GM23338 (cell line): ENCODE results near the gene DNAJA3. TPM values are rescaled to one million over a fixed set of nuclear protein-coding genes. Genes with fewer than 3 reads are reported as not detected.
A peak's percentile ranks its signal among the peaks of the same experiment; 100 is the strongest.

Experiments
- ATAC-seq: fragments of 200-7000 bp; cut with Tn5 transposase; 3 replicates; pipeline ENCODE4 v1.9.1; 2020
- DNase-seq: peaks from one replicate; pipeline ENCODE4 v3.0.0-alpha.2; 2015; ENCODE audit warnings: low spot score
- H2AFZ ChIP-seq: fragments of 200-600 bp; sonication (generic); 2 replicates; pipeline ENCODE4 v1.8.0; 2016; ENCODE audit warnings: antibody characterized with exemption, mild to moderate bottlenecking, moderate library complexity
- H3F3A ChIP-seq: fragments of 200-600 bp; sonication (generic); replicated peaks from 2 replicates; pipeline ENCODE4 v1.8.0; 2017; ENCODE audit warnings: antibody characterized with exemption, mixed run types, low read depth
- H3K27ac ChIP-seq: fragments of 200-600 bp; sonication (generic); 2 replicates; pipeline ENCODE4 v1.6.1; 2016; ENCODE audit warnings: low read depth
- H3K27me3 ChIP-seq: fragments of 200-600 bp; sonication (generic); 2 replicates; pipeline ENCODE4 v1.8.0; 2016; ENCODE audit warnings: mild to moderate bottlenecking, mixed run types, moderate library complexity; ENCODE audit not compliant: insufficient read depth
- H3K36me3 ChIP-seq: fragments of 200-600 bp; sonication (generic); 2 replicates; pipeline ENCODE4 v1.8.0; 2016; ENCODE audit warnings: mild to moderate bottlenecking; ENCODE audit not compliant: insufficient read depth
- H3K4me1 ChIP-seq: fragments of 200-600 bp; sonication (generic); 2 replicates; pipeline ENCODE4 v1.8.0; 2016; ENCODE audit warnings: mild to moderate bottlenecking, moderate library complexity; ENCODE audit not compliant: insufficient read depth
- H3K4me2 ChIP-seq: fragments of 200-600 bp; sonication (generic); 2 replicates; pipeline ENCODE4 v1.7.1; 2017; ENCODE audit warnings: mixed run types
- H3K4me3 ChIP-seq: fragments of 200-600 bp; sonication (generic); 2 replicates; pipeline ENCODE4 v1.6.1; 2016; ENCODE audit warnings: mixed run types
- H3K79me2 ChIP-seq: fragments of 200-600 bp; sonication (generic); replicated peaks from 2 replicates; pipeline ENCODE4 v1.8.0; 2017; ENCODE audit warnings: mild to moderate bottlenecking; ENCODE audit not compliant: insufficient read depth
- H3K9me2 ChIP-seq: fragments of 200-600 bp; sonication (generic); 2 replicates; pipeline ENCODE4 v1.8.0; 2017; ENCODE audit not compliant: insufficient read depth
- H4K20me1 ChIP-seq: fragments of 200-600 bp; sonication (generic); replicated peaks from 2 replicates; pipeline ENCODE4 v1.8.0; 2017; ENCODE audit warnings: mild to moderate bottlenecking; ENCODE audit not compliant: insufficient read depth
- H3K27ac Mint-ChIP-seq: 2 replicates; pipeline ENCODE4 v1.8.0; 2020; ENCODE audit warnings: inconsistent platforms, mild to moderate bottlenecking, moderate library complexity, mixed read lengths
- H3K27me3 Mint-ChIP-seq: 3 replicates; pipeline ENCODE4 v1.8.0; 2022; ENCODE audit warnings: low read depth, mild to moderate bottlenecking, moderate library complexity, mixed read lengths, inconsistent platforms; ENCODE audit not compliant: insufficient read depth, poor library complexity
- H3K36me3 Mint-ChIP-seq: 3 replicates; pipeline ENCODE4 v1.8.0; 2021; ENCODE audit warnings: low read depth, mild to moderate bottlenecking, inconsistent platforms, moderate library complexity, mixed read lengths
- H3K4me1 Mint-ChIP-seq: 3 replicates; pipeline ENCODE4 v1.8.0; 2020; ENCODE audit warnings: mild to moderate bottlenecking, inconsistent platforms, mixed read lengths
- H3K4me3 Mint-ChIP-seq: 3 replicates; pipeline ENCODE4 v1.8.0; 2021; ENCODE audit warnings: moderate library complexity, mild to moderate bottlenecking, inconsistent platforms, mixed read lengths
- H3K9me3 Mint-ChIP-seq: 3 replicates; pipeline ENCODE4 v1.8.0; 2020; ENCODE audit warnings: moderate library complexity, mild to moderate bottlenecking, inconsistent platforms, mixed read lengths
- EZH2phosphoT487 ChIP-seq: fragments of 200-600 bp; sonication (generic); IDR thresholded peaks from one replicate; pipeline ENCODE4 v1.8.1; 2018; ENCODE audit warnings: antibody characterized with exemption; ENCODE audit not compliant: unreplicated experiment
- polyA plus RNA-seq: library from polyadenylated mRNA; unstranded; fragments of >200 nt; fragmentation: Nextera tagmentation; extraction: Ambion mirVana; gene quantifications from 2 replicates; pipeline ENCODE4 v1.2.1, GENCODE V29; 2016
- total RNA-seq: library from RNA; depleted of rRNA; stranded (reverse); fragments of >200 nt; shearing (Covaris generic); gene quantifications from 2 replicates; pipeline ENCODE4 v1.2.3, GENCODE V29; 2014
- TF ChIP-seq, protein P1 (sequence below): fragments of 250-450 bp; sonication (Bioruptor Pico); IDR thresholded peaks from 2 replicates; pipeline ENCODE4 v1.5.0; 2020; ENCODE audit warnings: mild to moderate bottlenecking, moderate library complexity
- TF ChIP-seq, protein P2 (sequence below), 2 experiments: fragments of 200-600 bp in 1 of 2; sonication (generic) in 1 of 2; conservative IDR thresholded peaks; 2 replicates each; pipeline versions ENCODE4 v1.5.1 to v1.6.1; 2016 to 2017; ENCODE audit warnings: antibody characterized with exemption in 2 of 2, low read depth in 2 of 2, mild to moderate bottlenecking in 2 of 2, moderate library complexity in 1 of 2

DNAJA3 gene
- total and polyA plus RNA-seq, 2 experiments from 2014 or later: 56.3 to 75.5 TPM

DNA sequence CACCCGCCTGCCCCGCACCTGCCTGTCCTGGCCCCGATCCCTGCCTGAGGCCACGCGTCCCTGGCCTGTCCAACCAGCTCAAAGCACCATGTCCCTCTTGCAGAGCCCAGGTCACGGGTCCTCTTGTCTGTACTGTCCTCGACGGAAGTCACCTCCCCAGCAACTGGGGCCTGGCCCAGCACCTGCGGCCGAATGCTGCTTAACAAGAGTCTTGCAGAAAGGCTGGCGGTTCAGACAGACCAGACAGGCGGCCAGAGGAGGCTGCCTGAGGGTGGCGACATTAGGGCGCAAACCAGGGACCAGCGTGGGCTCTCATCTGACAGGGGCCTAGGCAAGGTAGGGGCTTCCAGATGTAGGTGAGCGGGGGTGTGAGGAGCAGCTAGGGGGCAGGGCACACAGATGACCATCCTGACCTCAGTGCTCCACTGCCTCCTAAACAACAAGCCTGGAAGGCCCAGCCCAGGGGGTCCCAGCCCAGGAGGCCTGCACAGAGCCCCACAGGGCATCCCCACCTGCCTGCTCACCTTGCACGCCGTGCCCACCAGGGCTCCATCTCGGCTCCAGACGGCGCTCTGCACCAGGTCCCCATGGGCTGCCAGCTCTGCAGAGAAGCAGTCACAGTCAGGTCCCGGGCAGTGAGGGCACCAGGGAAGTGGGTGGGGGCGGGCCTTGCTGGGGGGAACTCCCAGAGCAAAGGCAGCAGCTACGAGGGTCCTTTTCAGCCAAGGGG, 20.5 kb upstream of the DNAJA3 start:
- no peak for ATAC-seq
- Histone ChIP-seq H3K9me2 (no peaks in the 10 kb centered on the region), H3F3A (0 out of 2 replicates have a peak, but pooled peaks cover 5% of the 10 kb centered on the region), H3K27ac (peak overlapping the region; percentile 66; the same call in 1 of the 2 replicates), H3K36me3 (no peaks in the 10 kb centered on the region), H3K79me2 (no peaks in the 10 kb centered on the region), H3K4me3 (no peak overlapping the region), H3K27me3 (no peaks in the 10 kb centered on the region), H4K20me1 (0 out of 2 replicates have a peak, but pooled peaks cover 2% of the 10 kb centered on the region), H2AFZ (no peak overlapping the region), H3K4me1 (no peaks in the 10 kb centered on the region), H3K4me2 (no peak overlapping the region)
- Mint-ChIP-seq H3K9me3 (no peaks in the 10 kb centered on the region; the same call in 2 of the 3 replicates), H3K27me3 (peaks cover 10% of the 10 kb centered on the region), H3K4me3 (no peak overlapping the region), H3K27ac (no peak overlapping the region), H3K4me1 (peaks cover 16% of the 10 kb centered on the region), H3K36me3 (peaks cover 3% of the 10 kb centered on the region; the same call in 1 of the 3 replicates)
- no peak for DNase-seq
- TF ChIP-seq EZH2phosphoT487: no peak
- TF ChIP-seq, protein P1, sequence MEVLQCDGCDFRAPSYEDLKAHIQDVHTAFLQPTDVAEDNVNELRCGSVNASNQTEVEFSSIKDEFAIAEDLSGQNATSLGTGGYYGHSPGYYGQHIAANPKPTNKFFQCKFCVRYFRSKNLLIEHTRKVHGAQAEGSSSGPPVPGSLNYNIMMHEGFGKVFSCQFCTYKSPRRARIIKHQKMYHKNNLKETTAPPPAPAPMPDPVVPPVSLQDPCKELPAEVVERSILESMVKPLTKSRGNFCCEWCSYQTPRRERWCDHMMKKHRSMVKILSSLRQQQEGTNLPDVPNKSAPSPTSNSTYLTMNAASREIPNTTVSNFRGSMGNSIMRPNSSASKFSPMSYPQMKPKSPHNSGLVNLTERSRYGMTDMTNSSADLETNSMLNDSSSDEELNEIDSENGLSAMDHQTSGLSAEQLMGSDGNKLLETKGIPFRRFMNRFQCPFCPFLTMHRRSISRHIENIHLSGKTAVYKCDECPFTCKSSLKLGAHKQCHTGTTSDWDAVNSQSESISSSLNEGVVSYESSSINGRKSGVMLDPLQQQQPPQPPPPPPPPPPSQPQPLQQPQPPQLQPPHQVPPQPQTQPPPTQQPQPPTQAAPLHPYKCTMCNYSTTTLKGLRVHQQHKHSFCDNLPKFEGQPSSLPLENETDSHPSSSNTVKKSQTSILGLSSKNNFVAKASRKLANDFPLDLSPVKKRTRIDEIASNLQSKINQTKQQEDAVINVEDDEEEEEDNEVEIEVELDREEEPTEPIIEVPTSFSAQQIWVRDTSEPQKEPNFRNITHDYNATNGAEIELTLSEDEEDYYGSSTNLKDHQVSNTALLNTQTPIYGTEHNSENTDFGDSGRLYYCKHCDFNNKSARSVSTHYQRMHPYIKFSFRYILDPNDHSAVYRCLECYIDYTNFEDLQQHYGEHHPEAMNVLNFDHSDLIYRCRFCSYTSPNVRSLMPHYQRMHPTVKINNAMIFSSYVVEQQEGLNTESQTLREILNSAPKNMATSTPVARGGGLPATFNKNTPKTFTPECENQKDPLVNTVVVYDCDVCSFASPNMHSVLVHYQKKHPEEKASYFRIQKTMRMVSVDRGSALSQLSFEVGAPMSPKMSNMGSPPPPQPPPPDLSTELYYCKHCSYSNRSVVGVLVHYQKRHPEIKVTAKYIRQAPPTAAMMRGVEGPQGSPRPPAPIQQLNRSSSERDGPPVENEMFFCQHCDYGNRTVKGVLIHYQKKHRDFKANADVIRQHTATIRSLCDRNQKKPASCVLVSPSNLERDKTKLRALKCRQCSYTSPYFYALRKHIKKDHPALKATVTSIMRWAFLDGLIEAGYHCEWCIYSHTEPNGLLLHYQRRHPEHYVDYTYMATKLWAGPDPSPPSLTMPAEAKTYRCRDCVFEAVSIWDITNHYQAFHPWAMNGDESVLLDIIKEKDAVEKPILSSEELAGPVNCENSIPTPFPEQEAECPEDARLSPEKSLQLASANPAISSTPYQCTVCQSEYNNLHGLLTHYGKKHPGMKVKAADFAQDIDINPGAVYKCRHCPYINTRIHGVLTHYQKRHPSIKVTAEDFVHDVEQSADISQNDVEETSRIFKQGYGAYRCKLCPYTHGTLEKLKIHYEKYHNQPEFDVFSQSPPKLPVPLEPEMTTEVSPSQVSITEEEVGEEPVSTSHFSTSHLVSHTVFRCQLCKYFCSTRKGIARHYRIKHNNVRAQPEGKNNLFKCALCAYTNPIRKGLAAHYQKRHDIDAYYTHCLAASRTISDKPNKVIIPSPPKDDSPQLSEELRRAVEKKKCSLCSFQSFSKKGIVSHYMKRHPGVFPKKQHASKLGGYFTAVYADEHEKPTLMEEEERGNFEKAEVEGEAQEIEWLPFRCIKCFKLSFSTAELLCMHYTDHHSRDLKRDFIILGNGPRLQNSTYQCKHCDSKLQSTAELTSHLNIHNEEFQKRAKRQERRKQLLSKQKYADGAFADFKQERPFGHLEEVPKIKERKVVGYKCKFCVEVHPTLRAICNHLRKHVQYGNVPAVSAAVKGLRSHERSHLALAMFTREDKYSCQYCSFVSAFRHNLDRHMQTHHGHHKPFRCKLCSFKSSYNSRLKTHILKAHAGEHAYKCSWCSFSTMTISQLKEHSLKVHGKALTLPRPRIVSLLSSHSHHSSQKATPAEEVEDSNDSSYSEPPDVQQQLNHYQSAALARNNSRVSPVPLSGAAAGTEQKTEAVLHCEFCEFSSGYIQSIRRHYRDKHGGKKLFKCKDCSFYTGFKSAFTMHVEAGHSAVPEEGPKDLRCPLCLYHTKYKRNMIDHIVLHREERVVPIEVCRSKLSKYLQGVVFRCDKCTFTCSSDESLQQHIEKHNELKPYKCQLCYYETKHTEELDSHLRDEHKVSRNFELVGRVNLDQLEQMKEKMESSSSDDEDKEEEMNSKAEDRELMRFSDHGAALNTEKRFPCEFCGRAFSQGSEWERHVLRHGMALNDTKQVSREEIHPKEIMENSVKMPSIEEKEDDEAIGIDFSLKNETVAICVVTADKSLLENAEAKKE (CRISPR knock-in tag): no peak
- TF ChIP-seq, protein P2, sequence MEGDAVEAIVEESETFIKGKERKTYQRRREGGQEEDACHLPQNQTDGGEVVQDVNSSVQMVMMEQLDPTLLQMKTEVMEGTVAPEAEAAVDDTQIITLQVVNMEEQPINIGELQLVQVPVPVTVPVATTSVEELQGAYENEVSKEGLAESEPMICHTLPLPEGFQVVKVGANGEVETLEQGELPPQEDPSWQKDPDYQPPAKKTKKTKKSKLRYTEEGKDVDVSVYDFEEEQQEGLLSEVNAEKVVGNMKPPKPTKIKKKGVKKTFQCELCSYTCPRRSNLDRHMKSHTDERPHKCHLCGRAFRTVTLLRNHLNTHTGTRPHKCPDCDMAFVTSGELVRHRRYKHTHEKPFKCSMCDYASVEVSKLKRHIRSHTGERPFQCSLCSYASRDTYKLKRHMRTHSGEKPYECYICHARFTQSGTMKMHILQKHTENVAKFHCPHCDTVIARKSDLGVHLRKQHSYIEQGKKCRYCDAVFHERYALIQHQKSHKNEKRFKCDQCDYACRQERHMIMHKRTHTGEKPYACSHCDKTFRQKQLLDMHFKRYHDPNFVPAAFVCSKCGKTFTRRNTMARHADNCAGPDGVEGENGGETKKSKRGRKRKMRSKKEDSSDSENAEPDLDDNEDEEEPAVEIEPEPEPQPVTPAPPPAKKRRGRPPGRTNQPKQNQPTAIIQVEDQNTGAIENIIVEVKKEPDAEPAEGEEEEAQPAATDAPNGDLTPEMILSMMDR (conservative IDR thresholded peaks at IDR 0.05; ENCODE audit: low read depth in 2 of 2): peak in 1 of 2 experiments; percentile 53; a peak in 2 of 4 replicates
